ENCODE results near the gene RNGTT. TPM values are rescaled to one million over a fixed set of nuclear protein-coding genes. Genes with fewer than 3 reads are reported as not detected.
A peak's percentile ranks its signal among the peaks of the same experiment; 100 is the strongest.

RNGTT gene
- total and polyA plus RNA-seq, 10 of the 15 experiments (the other 5 are each of a cell fraction or from before 2014, with no cell fraction given): 7.7 to 30.4 (median 22.2) TPM

- TF ChIP-seq, protein P1, sequence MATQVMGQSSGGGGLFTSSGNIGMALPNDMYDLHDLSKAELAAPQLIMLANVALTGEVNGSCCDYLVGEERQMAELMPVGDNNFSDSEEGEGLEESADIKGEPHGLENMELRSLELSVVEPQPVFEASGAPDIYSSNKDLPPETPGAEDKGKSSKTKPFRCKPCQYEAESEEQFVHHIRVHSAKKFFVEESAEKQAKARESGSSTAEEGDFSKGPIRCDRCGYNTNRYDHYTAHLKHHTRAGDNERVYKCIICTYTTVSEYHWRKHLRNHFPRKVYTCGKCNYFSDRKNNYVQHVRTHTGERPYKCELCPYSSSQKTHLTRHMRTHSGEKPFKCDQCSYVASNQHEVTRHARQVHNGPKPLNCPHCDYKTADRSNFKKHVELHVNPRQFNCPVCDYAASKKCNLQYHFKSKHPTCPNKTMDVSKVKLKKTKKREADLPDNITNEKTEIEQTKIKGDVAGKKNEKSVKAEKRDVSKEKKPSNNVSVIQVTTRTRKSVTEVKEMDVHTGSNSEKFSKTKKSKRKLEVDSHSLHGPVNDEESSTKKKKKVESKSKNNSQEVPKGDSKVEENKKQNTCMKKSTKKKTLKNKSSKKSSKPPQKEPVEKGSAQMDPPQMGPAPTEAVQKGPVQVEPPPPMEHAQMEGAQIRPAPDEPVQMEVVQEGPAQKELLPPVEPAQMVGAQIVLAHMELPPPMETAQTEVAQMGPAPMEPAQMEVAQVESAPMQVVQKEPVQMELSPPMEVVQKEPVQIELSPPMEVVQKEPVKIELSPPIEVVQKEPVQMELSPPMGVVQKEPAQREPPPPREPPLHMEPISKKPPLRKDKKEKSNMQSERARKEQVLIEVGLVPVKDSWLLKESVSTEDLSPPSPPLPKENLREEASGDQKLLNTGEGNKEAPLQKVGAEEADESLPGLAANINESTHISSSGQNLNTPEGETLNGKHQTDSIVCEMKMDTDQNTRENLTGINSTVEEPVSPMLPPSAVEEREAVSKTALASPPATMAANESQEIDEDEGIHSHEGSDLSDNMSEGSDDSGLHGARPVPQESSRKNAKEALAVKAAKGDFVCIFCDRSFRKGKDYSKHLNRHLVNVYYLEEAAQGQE (IDR thresholded peaks at IDR 0.05; ENCODE audit: low read depth, low read length): no peak
- TF ChIP-seq TCF12 (IDR thresholded peaks at IDR 0.05; ENCODE audit: low read depth, low read length) (peak; percentile 78), CREM (IDR thresholded peaks at IDR 0.05; ENCODE audit: low read depth) (peak; percentile 46; the same call in 1 of the 2 replicates), MXI1 (IDR thresholded peaks at IDR 0.05; ENCODE audit: low read depth, low read length) (no peak), SUPT20H (IDR thresholded peaks at IDR 0.05; ENCODE audit: borderline replicate concordance, control insufficient read depth, low read depth, low read length) (no peak), SREBF1 (IDR thresholded peaks at IDR 0.05; ENCODE audit: low read length) (peak; percentile 54; the same call in 1 of the 2 replicates), ATF7 (IDR thresholded peaks at IDR 0.05; ENCODE audit: low read depth) (peak; percentile 89), ASH2L (IDR thresholded peaks at IDR 0.05; ENCODE audit: borderline replicate concordance, low read depth) (no peak), MAX (IDR thresholded peaks at IDR 0.05; ENCODE audit: low read depth, low read length) (no peak), GATAD2B (conservative IDR thresholded peaks at IDR 0.05; ENCODE audit: low read depth) (no peak), POLR2AphosphoS5 (IDR thresholded peaks at IDR 0.05; ENCODE audit: low read length) (no peak), LARP7 (IDR thresholded peaks at IDR 0.05) (no peak), HDGF (IDR thresholded peaks at IDR 0.05) (no peak)
- TF ChIP-seq, protein P2, sequence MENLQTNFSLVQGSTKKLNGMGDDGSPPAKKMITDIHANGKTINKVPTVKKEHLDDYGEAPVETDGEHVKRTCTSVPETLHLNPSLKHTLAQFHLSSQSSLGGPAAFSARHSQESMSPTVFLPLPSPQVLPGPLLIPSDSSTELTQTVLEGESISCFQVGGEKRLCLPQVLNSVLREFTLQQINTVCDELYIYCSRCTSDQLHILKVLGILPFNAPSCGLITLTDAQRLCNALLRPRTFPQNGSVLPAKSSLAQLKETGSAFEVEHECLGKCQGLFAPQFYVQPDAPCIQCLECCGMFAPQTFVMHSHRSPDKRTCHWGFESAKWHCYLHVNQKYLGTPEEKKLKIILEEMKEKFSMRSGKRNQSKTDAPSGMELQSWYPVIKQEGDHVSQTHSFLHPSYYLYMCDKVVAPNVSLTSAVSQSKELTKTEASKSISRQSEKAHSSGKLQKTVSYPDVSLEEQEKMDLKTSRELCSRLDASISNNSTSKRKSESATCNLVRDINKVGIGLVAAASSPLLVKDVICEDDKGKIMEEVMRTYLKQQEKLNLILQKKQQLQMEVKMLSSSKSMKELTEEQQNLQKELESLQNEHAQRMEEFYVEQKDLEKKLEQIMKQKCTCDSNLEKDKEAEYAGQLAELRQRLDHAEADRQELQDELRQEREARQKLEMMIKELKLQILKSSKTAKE (IDR thresholded peaks at IDR 0.05; ENCODE audit: low read depth, poor library complexity, severe bottlenecking): peak; percentile 69
- TF ChIP-seq, protein P3, sequence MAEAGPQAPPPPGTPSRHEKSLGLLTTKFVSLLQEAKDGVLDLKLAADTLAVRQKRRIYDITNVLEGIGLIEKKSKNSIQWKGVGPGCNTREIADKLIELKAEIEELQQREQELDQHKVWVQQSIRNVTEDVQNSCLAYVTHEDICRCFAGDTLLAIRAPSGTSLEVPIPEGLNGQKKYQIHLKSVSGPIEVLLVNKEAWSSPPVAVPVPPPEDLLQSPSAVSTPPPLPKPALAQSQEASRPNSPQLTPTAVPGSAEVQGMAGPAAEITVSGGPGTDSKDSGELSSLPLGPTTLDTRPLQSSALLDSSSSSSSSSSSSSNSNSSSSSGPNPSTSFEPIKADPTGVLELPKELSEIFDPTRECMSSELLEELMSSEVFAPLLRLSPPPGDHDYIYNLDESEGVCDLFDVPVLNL (IDR thresholded peaks at IDR 0.05; ENCODE audit: low read depth, low read length): no peak
- TF ChIP-seq, protein P4, sequence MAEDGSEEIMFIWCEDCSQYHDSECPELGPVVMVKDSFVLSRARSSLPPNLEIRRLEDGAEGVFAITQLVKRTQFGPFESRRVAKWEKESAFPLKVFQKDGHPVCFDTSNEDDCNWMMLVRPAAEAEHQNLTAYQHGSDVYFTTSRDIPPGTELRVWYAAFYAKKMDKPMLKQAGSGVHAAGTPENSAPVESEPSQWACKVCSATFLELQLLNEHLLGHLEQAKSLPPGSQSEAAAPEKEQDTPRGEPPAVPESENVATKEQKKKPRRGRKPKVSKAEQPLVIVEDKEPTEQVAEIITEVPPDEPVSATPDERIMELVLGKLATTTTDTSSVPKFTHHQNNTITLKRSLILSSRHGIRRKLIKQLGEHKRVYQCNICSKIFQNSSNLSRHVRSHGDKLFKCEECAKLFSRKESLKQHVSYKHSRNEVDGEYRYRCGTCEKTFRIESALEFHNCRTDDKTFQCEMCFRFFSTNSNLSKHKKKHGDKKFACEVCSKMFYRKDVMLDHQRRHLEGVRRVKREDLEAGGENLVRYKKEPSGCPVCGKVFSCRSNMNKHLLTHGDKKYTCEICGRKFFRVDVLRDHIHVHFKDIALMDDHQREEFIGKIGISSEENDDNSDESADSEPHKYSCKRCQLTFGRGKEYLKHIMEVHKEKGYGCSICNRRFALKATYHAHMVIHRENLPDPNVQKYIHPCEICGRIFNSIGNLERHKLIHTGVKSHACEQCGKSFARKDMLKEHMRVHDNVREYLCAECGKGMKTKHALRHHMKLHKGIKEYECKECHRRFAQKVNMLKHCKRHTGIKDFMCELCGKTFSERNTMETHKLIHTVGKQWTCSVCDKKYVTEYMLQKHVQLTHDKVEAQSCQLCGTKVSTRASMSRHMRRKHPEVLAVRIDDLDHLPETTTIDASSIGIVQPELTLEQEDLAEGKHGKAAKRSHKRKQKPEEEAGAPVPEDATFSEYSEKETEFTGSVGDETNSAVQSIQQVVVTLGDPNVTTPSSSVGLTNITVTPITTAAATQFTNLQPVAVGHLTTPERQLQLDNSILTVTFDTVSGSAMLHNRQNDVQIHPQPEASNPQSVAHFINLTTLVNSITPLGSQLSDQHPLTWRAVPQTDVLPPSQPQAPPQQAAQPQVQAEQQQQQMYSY (CRISPR knock-in tag; IDR thresholded peaks at IDR 0.05): no peak
- TF ChIP-seq, protein P5, sequence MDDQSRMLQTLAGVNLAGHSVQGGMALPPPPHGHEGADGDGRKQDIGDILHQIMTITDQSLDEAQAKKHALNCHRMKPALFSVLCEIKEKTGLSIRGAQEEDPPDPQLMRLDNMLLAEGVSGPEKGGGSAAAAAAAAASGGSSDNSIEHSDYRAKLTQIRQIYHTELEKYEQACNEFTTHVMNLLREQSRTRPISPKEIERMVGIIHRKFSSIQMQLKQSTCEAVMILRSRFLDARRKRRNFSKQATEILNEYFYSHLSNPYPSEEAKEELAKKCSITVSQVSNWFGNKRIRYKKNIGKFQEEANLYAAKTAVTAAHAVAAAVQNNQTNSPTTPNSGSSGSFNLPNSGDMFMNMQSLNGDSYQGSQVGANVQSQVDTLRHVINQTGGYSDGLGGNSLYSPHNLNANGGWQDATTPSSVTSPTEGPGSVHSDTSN (IDR thresholded peaks at IDR 0.05; ENCODE audit: insufficient replicate concordance, low read depth, low read length): peak; percentile 75
Observed at GRCh38 chr6:88641178-88641903, 322.1 kb downstream of the RNGTT start (continued).
